ENCODE measurements around the gene GCG.

GCG gene

GRCh38 chr2:162152147-162152546 lies at the start of gene GCG:
TSS of gene GCG (minus strand) at chr2:162152247. CDS start at chr2:162149178, 3,069 bp downstream.
- TF ChIP-seq CTCF (IDR thresholded peaks at IDR 0.05) (no peak), ZFX (IDR thresholded peaks at IDR 0.05; ENCODE audit: borderline replicate concordance) (no peak)
- peak within 1 kb of the TSS; percentile 26; the same call in 1 of the 2 replicates for H3K27ac ChIP-seq

DNA sequence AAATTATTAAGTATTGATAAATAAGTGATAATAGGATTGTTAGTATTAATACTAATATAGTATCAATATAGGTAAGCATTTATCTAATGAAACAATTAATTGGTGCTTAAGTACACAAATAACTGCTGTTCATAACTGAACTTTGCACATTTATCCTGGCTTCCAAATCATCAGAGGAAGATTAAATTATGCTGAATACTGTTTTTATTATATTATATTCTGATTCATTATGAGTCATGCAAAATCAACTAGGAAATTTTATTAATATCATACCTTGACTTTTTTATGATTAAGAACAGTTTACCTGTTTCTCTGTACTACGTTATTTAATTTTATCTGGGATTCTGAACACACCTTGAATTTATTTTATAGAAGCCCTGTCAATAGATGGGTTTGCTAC lies 48.6 kb upstream of the GCG start:
- no peak for TF ChIP-seq CTCF (IDR thresholded peaks at IDR 0.05)

GRCh38 chr2:162199913-162200312 lies 47.9 kb upstream of the GCG start:
- TF ChIP-seq ZFX (IDR thresholded peaks at IDR 0.05; ENCODE audit: borderline replicate concordance) (no peak), CTCF (IDR thresholded peaks at IDR 0.05) (no peak)
- no peak overlapping the region for H3K27ac ChIP-seq

More for the DNA sequence above, 48.6 kb upstream of the GCG start:
- H3K27ac ChIP-seq, result no peak overlapping the region

- TF ChIP-seq ZFX (IDR thresholded peaks at IDR 0.05; ENCODE audit: borderline replicate concordance), result no peak
- TF ChIP-seq CTCF (IDR thresholded peaks at IDR 0.05), result no peak
- H3K27ac ChIP-seq, result no peak overlapping the region
Observed at GRCh38 chr2:162198239-162198638, 46.2 kb upstream of the GCG start.

- TF ChIP-seq CTCF (IDR thresholded peaks at IDR 0.05), result no peak
- TF ChIP-seq ZFX (IDR thresholded peaks at IDR 0.05; ENCODE audit: borderline replicate concordance), result no peak
- H3K27ac ChIP-seq, result no peak overlapping the region
Observed at GRCh38 chr2:162197069-162197825, 45.2 kb upstream of the GCG start.

DNA sequence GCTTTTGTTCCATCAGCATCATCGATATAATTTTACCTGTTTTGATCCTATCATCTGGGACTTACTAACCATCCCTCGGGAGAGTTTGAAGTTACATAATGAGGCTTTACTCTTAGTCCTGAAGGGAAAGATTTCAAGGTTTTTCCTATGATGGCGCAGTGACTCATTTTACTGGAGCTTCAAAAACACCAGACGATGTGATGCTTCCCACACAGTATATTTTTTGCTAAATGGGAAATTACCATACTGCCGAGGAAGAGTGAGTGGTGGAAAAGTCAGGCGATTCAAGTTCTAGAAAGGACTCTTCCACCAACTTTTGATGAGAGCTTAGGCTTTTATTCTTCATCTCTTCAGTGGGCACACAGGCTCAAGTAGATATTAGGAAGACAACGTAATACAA lies 44.6 kb upstream of the GCG start:
- TF ChIP-seq ZFX (IDR thresholded peaks at IDR 0.05; ENCODE audit: borderline replicate concordance), result no peak
- TF ChIP-seq CTCF (IDR thresholded peaks at IDR 0.05), result no peak
- H3K27ac ChIP-seq, result no peak overlapping the region

DNA sequence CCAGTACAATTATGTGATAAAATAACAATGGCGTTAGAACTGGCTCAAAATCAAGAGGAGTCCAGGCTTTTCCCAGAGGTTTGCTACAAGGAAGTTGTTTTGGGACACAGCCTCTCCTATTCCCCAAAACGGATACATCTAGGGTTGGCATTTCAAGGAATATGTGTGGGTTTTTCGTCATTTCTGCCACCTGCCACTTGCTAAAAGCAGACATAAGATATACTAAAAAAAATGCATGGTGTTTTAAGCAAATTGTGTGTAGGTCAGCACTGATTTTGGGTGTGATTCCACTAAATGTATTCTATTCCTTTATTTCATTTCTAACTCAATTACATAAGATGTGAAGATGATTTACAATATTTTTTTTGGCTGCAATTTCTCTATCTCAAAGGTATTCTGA lies 36.4 kb upstream of the GCG start:
- no peak overlapping the region for H3K27ac ChIP-seq
- TF ChIP-seq CTCF (IDR thresholded peaks at IDR 0.05), result no peak
- TF ChIP-seq ZFX (IDR thresholded peaks at IDR 0.05; ENCODE audit: borderline replicate concordance), result no peak
